Breast epithelium (tissue), 4 donors: ENCODE data around the gene CUL3. TPM values are rescaled to one million over a fixed set of nuclear protein-coding genes. Genes with fewer than 3 reads are reported as not detected.
"Not testable (repeated sequence)": the region's sequence is repeated elsewhere in the genome, so short reads cannot be mapped to it uniquely, and the experiment has no call there.

ENCODE experiments used
- DNase-seq, 2 donors: peaks; one replicate each; pipeline ENCODE4 v3.0.0-alpha.2; 2019; ENCODE audit warnings: low spot score in 2 of 2
- H3K27ac ChIP-seq, 2 donors: fragments of 200-600 bp; sonication (generic) in 1 of 2; one replicate each; pipeline ENCODE4 v1.5.1; 2016 to 2019; ENCODE audit warnings: mild to moderate bottlenecking in 1 of 2
- H3K27me3 ChIP-seq, 2 donors: fragments of 200-600 bp; sonication (generic) in 1 of 2; one replicate each; pipeline versions ENCODE4 v1.5.1 to v1.6.0; 2017 to 2019; ENCODE audit warnings: control low read depth in 1 of 2, mild to moderate bottlenecking in 1 of 2
- H3K36me3 ChIP-seq: fragments of 200-600 bp; one replicate; pipeline ENCODE4 v1.5.1; 2019
- H3K4me1 ChIP-seq, 2 donors: fragments of 200-600 bp; sonication (generic); one replicate each; pipeline ENCODE4 v1.5.1; 2016 to 2019; ENCODE audit warnings: control low read depth in 1 of 2
- H3K4me3 ChIP-seq, 3 donors: fragments of 200-600 bp; sonication (generic); 1 replicate in 2 of 3; 2 replicates in 1 of 3; pipeline ENCODE4 v1.5.1; 2016 to 2019; ENCODE audit warnings: mild to moderate bottlenecking in 3 of 3, moderate library complexity in 2 of 3
- H3K9me3 ChIP-seq, 2 donors: fragments of 200-600 bp; sonication (generic) in 1 of 2; one replicate each; pipeline ENCODE4 v1.5.1; 2016 to 2019; ENCODE audit warnings: control low read depth in 1 of 2
- CTCF ChIP-seq, 3 donors: fragments of 450-650 bp; IDR thresholded peaks; one replicate each; pipeline ENCODE4 v1.5.1; 2016 to 2017; ENCODE audit warnings: antibody characterized with exemption in 3 of 3, mild to moderate bottlenecking in 3 of 3, moderate library complexity in 3 of 3
- POLR2A ChIP-seq: fragments of 450-650 bp; IDR thresholded peaks from one replicate; pipeline ENCODE4 v1.6.1; 2016; ENCODE audit warnings: antibody characterized with exemption, mild to moderate bottlenecking, moderate library complexity
- POLR2AphosphoS5 ChIP-seq, 3 donors: sonication (generic); formaldehyde crosslinking; IDR thresholded peaks; one replicate each; pipeline ENCODE4 v1.6.1; 2017; ENCODE audit warnings: antibody characterized with exemption in 3 of 3
- intact Hi-C: fragments of 100-400 bp; cut with DNase I; formaldehyde crosslinking; loops from one replicate; pipeline ENCODE4 v1.15.1; 2023; ENCODE audit warnings: low total_unique reads
- total RNA-seq, 3 donors: library from RNA; depleted of rRNA; stranded (reverse); fragments of >200 nt; gene quantifications; one replicate each; pipeline ENCODE4 v1.1.0, GENCODE V29; 2016

The CUL3 gene
- total RNA-seq, 3 donors from 2014 or later = 71.2 to 111 (median 82.3) TPM

GRCh38 chr2:224532441-224532840, 52.7 kb downstream of the CUL3 start:
- no peak for TF ChIP-seq POLR2AphosphoS5 (IDR thresholded peaks at IDR 0.05)
- TF ChIP-seq CTCF (IDR thresholded peaks at IDR 0.05) = no peak
- TF ChIP-seq POLR2A = no peak
- Histone ChIP-seq H3K9me3 (no peaks in the 10 kb centered on the region), H3K27ac (no peak overlapping the region), H3K4me3 (no peak overlapping the region), H3K27me3 (no peaks in the 10 kb centered on the region), H3K36me3 (no peaks in the 10 kb centered on the region), H3K4me1 (no peaks in the 10 kb centered on the region)
- no peak for DNase-seq
- intact Hi-C loops = no loop called here

DNA sequence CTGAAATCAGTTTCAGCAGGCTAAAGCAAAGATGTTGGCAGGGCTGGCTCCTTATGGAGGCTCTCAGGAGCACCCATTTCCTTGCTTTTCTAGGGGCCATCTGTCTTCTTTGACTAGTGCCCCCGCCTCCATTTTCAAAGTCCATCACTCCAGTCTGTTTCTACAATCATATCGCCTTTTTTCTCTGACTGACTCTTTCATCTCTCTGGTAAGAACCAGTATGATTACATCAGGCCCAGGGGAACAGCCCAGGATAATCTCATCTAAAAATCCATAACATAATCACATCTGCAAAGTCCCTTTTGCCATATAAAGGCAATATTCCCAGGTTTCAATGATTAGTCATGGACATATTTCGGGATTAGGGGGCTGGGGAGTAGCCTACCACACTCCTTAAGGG, 57.0 kb downstream of the CUL3 start:
- no peak for DNase-seq
- H3K4me3 ChIP-seq = no peak overlapping the region
- intact Hi-C loops = no loop called here
- no peaks in the 10 kb centered on the region for H3K4me1 ChIP-seq
- H3K9me3 ChIP-seq = no peaks in the 10 kb centered on the region
- TF ChIP-seq POLR2AphosphoS5 (IDR thresholded peaks at IDR 0.05) (no peak), POLR2A (no peak), CTCF (IDR thresholded peaks at IDR 0.05) (no peak)
- no peaks in the 10 kb centered on the region for H3K27me3 ChIP-seq
- H3K36me3 ChIP-seq = no peaks in the 10 kb centered on the region
- H3K27ac ChIP-seq = no peak overlapping the region

DNA sequence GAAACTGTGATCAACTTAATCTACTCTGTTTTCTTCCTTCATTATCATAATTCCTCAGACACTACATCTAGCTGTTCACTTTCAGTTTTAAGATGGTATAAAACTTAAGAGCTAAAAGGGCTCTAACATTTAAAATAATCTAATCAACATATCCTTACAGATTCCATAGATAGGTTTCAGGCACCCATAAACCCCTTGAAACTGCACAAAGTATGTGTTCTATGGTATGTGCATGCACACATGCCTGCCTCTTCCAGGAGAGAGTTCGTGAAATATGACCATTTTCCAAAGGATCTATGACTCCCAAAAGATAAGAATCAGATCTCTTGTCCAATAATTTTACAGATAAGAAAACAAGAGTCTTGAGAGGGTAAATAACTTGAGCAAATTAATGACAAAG, 59.4 kb downstream of the CUL3 start:
- intact Hi-C loops = no loop called here
- no peak overlapping the region for H3K4me3 ChIP-seq
- no peak for DNase-seq
- TF ChIP-seq CTCF (IDR thresholded peaks at IDR 0.05) (no peak), POLR2AphosphoS5 (IDR thresholded peaks at IDR 0.05) (no peak), POLR2A (no peak)
- H3K4me1 ChIP-seq = no peaks in the 10 kb centered on the region
- no peaks in the 10 kb centered on the region for H3K27me3 ChIP-seq
- no peaks in the 10 kb centered on the region for H3K9me3 ChIP-seq
- H3K27ac ChIP-seq = no peak overlapping the region
- no peaks in the 10 kb centered on the region for H3K36me3 ChIP-seq

DNA sequence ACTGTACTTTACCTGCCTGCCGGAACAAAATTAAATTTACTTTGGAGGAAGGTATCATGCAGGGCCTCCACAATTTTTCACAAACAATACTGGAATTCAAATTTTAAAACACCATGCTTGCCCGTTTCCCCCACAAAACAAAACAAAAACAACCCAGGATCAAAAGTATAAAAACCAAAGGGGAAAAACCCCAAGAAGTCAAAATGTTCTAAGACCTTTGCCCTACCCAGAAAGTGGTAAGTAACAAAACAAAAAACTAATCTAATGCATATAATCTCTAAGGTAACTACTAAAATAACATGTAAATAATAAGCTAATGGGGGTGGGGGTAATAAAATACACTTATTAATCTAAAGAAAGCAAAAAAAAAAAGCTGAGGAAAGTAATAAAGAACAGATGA, 60.5 kb downstream of the CUL3 start:
- DNase-seq = no peak
- Histone ChIP-seq H3K27me3 (no peaks in the 10 kb centered on the region), H3K9me3 (no peaks in the 10 kb centered on the region), H3K4me3 (no peak overlapping the region), H3K36me3 (no peaks in the 10 kb centered on the region), H3K27ac (no peak overlapping the region), H3K4me1 (peaks cover 0 to 5% of the 10 kb centered on the region in 2 donors)
- TF ChIP-seq POLR2AphosphoS5 (IDR thresholded peaks at IDR 0.05) (no peak), POLR2A (no peak), CTCF (IDR thresholded peaks at IDR 0.05) (no peak)
- intact Hi-C loops = no loop called here

DNA sequence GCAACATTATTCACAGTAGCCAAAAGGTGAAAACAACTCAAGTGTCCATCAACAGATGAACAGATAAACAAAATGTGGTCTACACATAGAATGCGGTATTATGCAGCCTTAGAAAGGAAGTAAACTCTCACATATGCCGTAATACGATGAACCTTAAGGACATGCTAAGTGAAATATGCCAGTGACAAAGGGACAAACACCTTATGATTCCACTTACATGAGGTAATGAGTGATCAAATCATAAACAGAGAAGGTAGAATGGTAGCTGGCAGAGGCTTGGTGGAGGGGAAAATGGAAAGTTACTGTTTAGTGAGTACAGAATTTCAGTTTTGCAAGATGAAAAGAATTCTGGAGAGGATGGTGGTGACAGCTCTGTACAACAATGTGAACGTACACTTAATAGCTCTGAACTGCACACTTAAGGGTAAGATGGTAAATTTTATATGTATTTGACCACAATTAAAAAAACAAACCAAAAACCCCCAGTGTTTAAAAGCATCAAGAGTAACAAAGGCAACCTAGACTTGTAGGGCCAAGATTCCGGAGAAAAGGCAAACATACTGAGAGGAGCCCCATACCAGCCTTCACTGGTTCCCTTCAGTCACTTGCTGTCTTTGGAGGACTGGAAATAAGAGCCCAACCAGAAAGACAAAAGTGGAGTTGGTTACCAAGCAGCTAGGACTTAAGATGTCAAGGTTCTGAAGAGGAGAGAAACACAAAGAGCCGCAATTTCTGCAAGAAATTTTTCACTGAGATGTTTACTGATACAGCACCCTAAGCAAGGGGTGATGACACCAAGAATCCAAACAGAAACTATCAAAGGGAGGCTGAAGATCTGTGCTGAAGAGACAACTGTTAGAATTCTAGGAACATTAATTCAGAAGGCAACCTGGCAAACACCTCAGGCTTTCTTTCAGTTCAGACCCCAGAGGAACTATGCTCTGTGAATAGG, 61.3 kb downstream of the CUL3 start:
- Histone ChIP-seq H3K4me3 (no peak overlapping the region), H3K27me3 (no peaks in the 10 kb centered on the region), H3K4me1 (peaks cover 0 to 12% of the 10 kb centered on the region in 2 donors), H3K36me3 (no peaks in the 10 kb centered on the region), H3K9me3 (no peaks in the 10 kb centered on the region), H3K27ac (peak overlapping the region; percentile 6 to 34)
- intact Hi-C loops = no loop called here
- TF ChIP-seq POLR2AphosphoS5 (IDR thresholded peaks at IDR 0.05) = no peak
- TF ChIP-seq CTCF (IDR thresholded peaks at IDR 0.05) = no peak
- no peak for TF ChIP-seq POLR2A
- no peak for DNase-seq

- H3K9me3 ChIP-seq, intact Hi-C loops, H3K27ac ChIP-seq, DNase-seq, H3K4me3 ChIP-seq, H3K36me3 ChIP-seq, H3K27me3 ChIP-seq: not testable (repeated sequence)
- H3K4me1 ChIP-seq = peaks cover 0 to 15% of the 10 kb centered on the region in 2 donors
Measured at GRCh38 chr2:224522483-224522882, 62.7 kb downstream of the CUL3 start.
